Ovary (tissue), 3 donors: ENCODE results near the gene IMPA2.

ENCODE experiments used
- CTCF ChIP-seq, 3 donors: fragments of 450-650 bp in 2 of 3; fragments of 200-600 bp in 1 of 3; IDR thresholded peaks; one replicate each; pipeline versions ENCODE4 v1.5.1 to v1.8.0; 2016 to 2022; ENCODE audit warnings: antibody characterized with exemption in 3 of 3, mild to moderate bottlenecking in 1 of 3
- EP300 ChIP-seq: sonication (generic); formaldehyde crosslinking; IDR thresholded peaks from one replicate; pipeline ENCODE4 v1.6.1; 2017; ENCODE audit warnings: antibody characterized with exemption
- POLR2A ChIP-seq: fragments of 450-650 bp; IDR thresholded peaks from one replicate; pipeline ENCODE4 v1.6.1; 2017; ENCODE audit warnings: antibody characterized with exemption, mild to moderate bottlenecking, moderate library complexity
- donor health status: DM: no; HTN: no; CAD: no.

DNA sequence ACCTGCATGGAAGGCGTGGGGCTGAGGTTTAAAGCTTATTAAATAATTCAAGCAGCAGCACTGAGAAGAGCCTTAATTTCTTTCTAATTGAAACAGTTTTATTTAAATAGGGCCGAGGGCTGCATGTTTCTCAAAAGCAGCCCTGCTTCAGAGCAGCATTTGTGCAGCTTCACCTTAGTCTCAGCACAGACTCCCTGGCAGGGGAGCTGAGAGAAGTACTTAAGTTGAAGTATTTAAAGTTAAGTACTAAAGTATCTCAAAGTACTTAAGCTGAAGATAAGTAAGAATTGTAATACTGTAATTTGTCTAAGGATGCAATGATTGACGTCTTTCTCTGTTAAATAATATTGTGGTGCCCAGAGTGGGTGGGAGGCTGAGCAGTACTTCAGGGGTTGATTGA lies 31.4 kb downstream of the IMPA2 start:
- no peak for TF ChIP-seq EP300
- no peak for TF ChIP-seq CTCF (IDR thresholded peaks at IDR 0.05)
- no peak for TF ChIP-seq POLR2A
